Mesenchymal stem cell (in vitro differentiated cells and primary cell): ENCODE results near the gene MAMDC4.

Experiments
- DNase-seq: peaks from one replicate; pipeline ENCODE4 v3.0.0-alpha.2; 2013
- H2AFZ ChIP-seq: one replicate; pipeline ENCODE4 v1.6.1; 2013; ENCODE audit warnings: low read depth, mild to moderate bottlenecking, control low read depth, inconsistent platforms, low read length, moderate library complexity
- H2AK5ac ChIP-seq: 2 replicates; pipeline ENCODE4 v1.6.1; 2013; ENCODE audit warnings: low read length, moderate library complexity, mild to moderate bottlenecking, inconsistent platforms; ENCODE audit not compliant: severe bottlenecking
- H2BK120ac ChIP-seq: one replicate; pipeline ENCODE4 v1.6.1; 2013; ENCODE audit warnings: low read depth, mild to moderate bottlenecking, inconsistent platforms, low read length, moderate library complexity
- H2BK12ac ChIP-seq, 2 experiments: one replicate each; pipeline ENCODE4 v1.6.1; 2013; ENCODE audit warnings: inconsistent platforms in 2 of 2, low read length in 2 of 2, mild to moderate bottlenecking in 2 of 2, moderate library complexity in 2 of 2, control low read depth in 1 of 2
- H2BK15ac ChIP-seq: one replicate; pipeline ENCODE4 v1.6.1; 2013; ENCODE audit warnings: mild to moderate bottlenecking, low read depth, inconsistent platforms; ENCODE audit not compliant: poor library complexity, severe bottlenecking
- H2BK5ac ChIP-seq: 2 replicates; pipeline ENCODE4 v1.6.1; 2013; ENCODE audit warnings: low read depth, mild to moderate bottlenecking, low read length, control low read depth, inconsistent platforms; ENCODE audit not compliant: poor library complexity, severe bottlenecking
- H3K14ac ChIP-seq, 2 experiments: one replicate each; pipeline ENCODE4 v1.6.1; 2013; ENCODE audit warnings: inconsistent platforms in 2 of 2, low read length in 2 of 2, control low read depth in 1 of 2, mild to moderate bottlenecking in 1 of 2, moderate library complexity in 1 of 2
- H3K18ac ChIP-seq, 2 experiments: one replicate each; pipeline ENCODE4 v1.6.1; 2013; ENCODE audit warnings: inconsistent platforms in 2 of 2, low read length in 2 of 2, control low read depth in 1 of 2, low read depth in 1 of 2, mild to moderate bottlenecking in 1 of 2
- H3K23ac ChIP-seq, 2 experiments: one replicate each; pipeline ENCODE4 v1.6.1; 2013; ENCODE audit warnings: inconsistent platforms in 2 of 2, low read length in 2 of 2, mild to moderate bottlenecking in 2 of 2, moderate library complexity in 2 of 2, control low read depth in 1 of 2
- H3K27ac ChIP-seq: 2 replicates; pipeline ENCODE4 v1.5.1; 2013; ENCODE audit warnings: mild to moderate bottlenecking, moderate library complexity, low read length, control low read depth, inconsistent platforms; ENCODE audit not compliant: poor library complexity, severe bottlenecking
- H3K27me3 ChIP-seq, 2 experiments: 2 replicates each; pipeline versions ENCODE4 v1.6.1 to v1.7.0; 2013; ENCODE audit warnings: low read length in 2 of 2, mild to moderate bottlenecking in 2 of 2, moderate library complexity in 2 of 2, control low read depth in 1 of 2, inconsistent platforms in 1 of 2; ENCODE audit not compliant: control insufficient read depth in 1 of 2, insufficient read depth in 1 of 2
- H3K36me3 ChIP-seq, 2 experiments: 2 replicates each; pipeline versions ENCODE4 v1.6.1 to v1.7.0; 2013; ENCODE audit warnings: low read length in 2 of 2, control low read depth in 1 of 2, inconsistent platforms in 1 of 2, low read depth in 1 of 2, mild to moderate bottlenecking in 1 of 2; ENCODE audit not compliant: insufficient read depth in 2 of 2, control insufficient read depth in 1 of 2
- H3K4ac ChIP-seq, 2 experiments: one replicate each; pipeline ENCODE4 v1.6.1; 2013; ENCODE audit warnings: inconsistent platforms in 2 of 2, low read length in 2 of 2, mild to moderate bottlenecking in 2 of 2, moderate library complexity in 2 of 2, control low read depth in 1 of 2, low read depth in 1 of 2
- H3K4me1 ChIP-seq: 2 replicates; pipeline ENCODE4 v1.6.1; 2013; ENCODE audit warnings: low read depth, low read length, control low read depth; ENCODE audit not compliant: control insufficient read depth, insufficient read depth
- H3K4me2 ChIP-seq: 2 replicates; pipeline ENCODE4 v1.6.1; 2013; ENCODE audit warnings: low read length, mild to moderate bottlenecking, inconsistent platforms; ENCODE audit not compliant: poor library complexity, severe bottlenecking
- H3K4me3 ChIP-seq, 2 experiments: 2 replicates each; pipeline versions ENCODE4 v1.5.1 to v1.7.0; 2013; ENCODE audit warnings: low read length in 2 of 2, mild to moderate bottlenecking in 2 of 2, control low read depth in 1 of 2, low read depth in 1 of 2; ENCODE audit not compliant: insufficient read depth in 1 of 2
- H3K79me1 ChIP-seq: replicated peaks from 2 replicates; pipeline ENCODE4 v1.6.1; 2013; ENCODE audit warnings: mild to moderate bottlenecking, control low read depth, low read length, inconsistent platforms; ENCODE audit not compliant: poor library complexity, severe bottlenecking
- H3K9ac ChIP-seq: 2 replicates; pipeline ENCODE4 v1.7.0; 2013; ENCODE audit warnings: mild to moderate bottlenecking, low read length, moderate library complexity
- H3K9me3 ChIP-seq: 2 replicates; pipeline ENCODE4 v1.7.0; 2013; ENCODE audit warnings: mild to moderate bottlenecking, low read length; ENCODE audit not compliant: control insufficient read depth
- H4K8ac ChIP-seq: one replicate; pipeline ENCODE4 v1.6.1; 2013; ENCODE audit warnings: inconsistent platforms, mild to moderate bottlenecking, low read length, moderate library complexity
- H4K91ac ChIP-seq: one replicate; pipeline ENCODE4 v1.6.1; 2013; ENCODE audit warnings: mild to moderate bottlenecking, low read length, inconsistent platforms
- WGBS: methylation state at CpG from one replicate; pipeline ENCODE4 v1.1.7; 2013; ENCODE audit warnings: mixed read lengths; 5-methylcytosine and 5-hydroxymethylcytosine counted together

MAMDC4 gene

GRCh38 chr9:136857166-136857565 lies 5.0 kb downstream of the MAMDC4 start:
- Histone ChIP-seq H2BK5ac (no peak overlapping the region), H3K4me2 (no peak overlapping the region), H3K4me1 (peaks cover 54% of the 10 kb centered on the region), H3K23ac (no peak overlapping the region), H3K4ac (no peak overlapping the region), H3K79me1 (peaks cover 24% of the 10 kb centered on the region), H3K9me3 (no peaks in the 10 kb centered on the region), H2BK12ac (no peak overlapping the region), H4K8ac (no peak overlapping the region), H3K18ac (no peak overlapping the region), H2AK5ac (no peak overlapping the region), H4K91ac (no peak overlapping the region), H3K14ac (no peak overlapping the region), H3K27ac (no peak overlapping the region), H3K9ac (no peak overlapping the region), H2BK15ac (peak overlapping the region; percentile 12), H3K4me3 (no peak overlapping the region), H3K27me3 (no peaks in the 10 kb centered on the region), H3K36me3 (peaks cover 19 to 80% of the 10 kb centered on the region in 2 experiments), H2BK120ac (no peak overlapping the region), H2AFZ (no peak overlapping the region)
- 96% methylated on average over 17 of the region's 19 CpGs for WGBS
- DNase-seq, result no peak

GRCh38 chr9:136857581-136858412 lies 5.7 kb downstream of the MAMDC4 start:
- no peak overlapping the region for H3K27ac ChIP-seq
- no peak overlapping the region for H3K4me3 ChIP-seq
- peaks cover 25 to 81% of the 10 kb centered on the region in 2 experiments for H3K36me3 ChIP-seq
- no peak overlapping the region for H2BK5ac ChIP-seq
- H2BK15ac ChIP-seq, result peak overlapping the region; percentile 12
- H3K4me2 ChIP-seq, result no peak overlapping the region
- H3K23ac ChIP-seq, result no peak overlapping the region
- no peak overlapping the region for H4K8ac ChIP-seq
- peaks cover 52% of the 10 kb centered on the region for H3K4me1 ChIP-seq
- WGBS, result 94% methylated on average over 26 of the region's 29 CpGs
- H3K18ac ChIP-seq, result no peak overlapping the region
- H3K4ac ChIP-seq, result no peak overlapping the region
- DNase-seq, result no peak
- H3K9ac ChIP-seq, result no peak overlapping the region
- H2BK12ac ChIP-seq, result no peak overlapping the region
- H3K9me3 ChIP-seq, result no peaks in the 10 kb centered on the region
- no peak overlapping the region for H2AK5ac ChIP-seq
- no peak overlapping the region for H4K91ac ChIP-seq
- no peak overlapping the region for H2BK120ac ChIP-seq
- H3K14ac ChIP-seq, result no peak overlapping the region
- no peaks in the 10 kb centered on the region for H3K27me3 ChIP-seq
- no peak overlapping the region for H2AFZ ChIP-seq
- H3K79me1 ChIP-seq, result peaks cover 27% of the 10 kb centered on the region

GRCh38 chr9:136858452-136858843 lies 6.3 kb downstream of the MAMDC4 start:
- Histone ChIP-seq H3K23ac (no peak overlapping the region), H3K18ac (no peak overlapping the region), H2BK15ac (no peak overlapping the region), H4K8ac (peak overlapping the region; percentile 32), H3K14ac (no peak overlapping the region), H2BK12ac (no peak overlapping the region), H3K27me3 (no peaks in the 10 kb centered on the region), H2AK5ac (no peak overlapping the region), H3K4me1 (peaks cover 52% of the 10 kb centered on the region), H2BK5ac (no peak overlapping the region), H3K4ac (no peak overlapping the region), H3K4me3 (no peak overlapping the region), H3K27ac (no peak overlapping the region), H3K36me3 (peaks cover 32 to 81% of the 10 kb centered on the region in 2 experiments), H2BK120ac (no peak overlapping the region), H4K91ac (peak overlapping the region; percentile 25), H3K79me1 (peaks cover 33% of the 10 kb centered on the region), H2AFZ (no peak overlapping the region), H3K4me2 (no peak overlapping the region), H3K9ac (no peak overlapping the region), H3K9me3 (no peaks in the 10 kb centered on the region)
- WGBS, result 95% methylated on average over 15 of the region's 15 CpGs
- no peak for DNase-seq

DNA sequence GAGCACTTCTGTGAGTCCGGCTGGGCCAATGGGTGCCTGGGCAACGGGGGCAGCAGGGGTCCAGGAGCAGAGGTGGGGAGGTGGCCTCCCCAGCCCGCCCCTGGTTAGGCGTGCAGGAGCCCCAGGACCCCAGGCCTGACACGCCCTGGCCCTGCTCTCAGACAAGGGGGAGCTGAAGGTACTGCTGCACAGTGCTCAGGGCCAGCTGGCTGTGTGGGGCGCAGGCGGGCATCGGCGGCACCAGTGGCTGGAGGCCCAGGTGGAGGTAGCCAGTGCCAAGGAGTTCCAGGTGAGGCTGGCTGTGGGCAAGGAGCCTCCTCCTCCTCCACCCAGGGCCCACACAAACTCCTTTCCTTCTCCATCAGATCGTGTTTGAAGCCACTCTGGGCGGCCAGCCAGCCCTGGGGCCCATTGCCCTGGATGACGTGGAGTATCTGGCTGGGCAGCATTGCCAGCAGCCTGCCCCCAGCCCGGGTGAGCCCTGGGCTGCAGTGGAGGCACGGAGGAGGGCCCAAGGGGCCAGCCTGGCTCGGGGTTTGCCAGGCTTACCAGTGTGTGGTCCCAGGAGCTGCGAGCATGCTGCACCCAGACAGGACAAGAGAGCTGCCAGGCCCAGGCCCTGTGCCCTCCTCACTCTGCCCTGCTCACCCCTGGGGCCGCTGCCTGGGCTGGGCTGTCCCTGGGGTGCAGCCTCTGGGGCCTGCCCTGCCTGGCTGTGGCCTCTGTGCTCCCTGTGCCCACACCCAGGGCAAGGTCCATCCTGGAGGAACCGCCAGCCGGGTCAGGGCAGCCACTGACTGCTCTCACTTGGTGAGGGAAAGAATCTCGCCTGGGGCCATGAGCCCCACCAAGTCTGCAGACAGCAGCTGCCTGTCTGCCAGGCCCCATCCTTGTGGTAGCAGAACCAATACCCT lies 7.0 kb downstream of the MAMDC4 start:
- Histone ChIP-seq H2AFZ (no peak overlapping the region), H3K27me3 (no peaks in the 10 kb centered on the region), H3K27ac (no peak overlapping the region), H3K4ac (no peak overlapping the region), H4K8ac (no peak overlapping the region), H3K9ac (no peak overlapping the region), H2BK12ac (no peak overlapping the region), H2BK15ac (no peak overlapping the region), H4K91ac (peak overlapping the region; percentile 61), H2BK120ac (no peak overlapping the region), H2BK5ac (no peak overlapping the region), H3K14ac (no peak overlapping the region), H3K18ac (no peak overlapping the region), H3K23ac (no peak overlapping the region), H3K79me1 (peaks cover 35% of the 10 kb centered on the region), H3K9me3 (no peaks in the 10 kb centered on the region), H3K4me1 (peaks cover 53% of the 10 kb centered on the region), H3K4me2 (no peak overlapping the region), H2AK5ac (no peak overlapping the region), H3K36me3 (peaks cover 38 to 83% of the 10 kb centered on the region in 2 experiments), H3K4me3 (no peak overlapping the region)
- no peak for DNase-seq
- 93% methylated on average over 16 of the region's 20 CpGs for WGBS
